ENCODE measurements around the gene PRSS50.

The PRSS50 gene

DNA sequence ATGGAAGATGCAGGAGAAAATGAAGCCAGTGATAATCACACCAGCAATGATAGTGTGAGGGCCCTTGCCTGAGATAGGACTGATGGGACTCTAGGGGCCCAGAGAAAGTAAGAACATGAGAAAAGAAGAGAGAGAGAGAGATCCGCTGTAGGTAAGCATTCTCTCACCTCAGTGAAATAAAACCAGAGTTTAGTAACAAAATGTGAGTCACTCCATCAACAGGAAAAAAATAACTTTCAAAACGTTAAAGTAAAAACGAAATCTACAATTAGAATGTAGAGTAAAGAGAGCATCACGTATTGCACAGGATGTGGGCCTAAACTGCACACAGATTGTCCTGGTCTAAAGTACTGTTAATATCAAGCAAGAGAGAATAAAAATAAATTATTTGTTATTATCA lies 6.8 kb upstream of the PRSS50 start:
- no peak for DNase-seq

DNA sequence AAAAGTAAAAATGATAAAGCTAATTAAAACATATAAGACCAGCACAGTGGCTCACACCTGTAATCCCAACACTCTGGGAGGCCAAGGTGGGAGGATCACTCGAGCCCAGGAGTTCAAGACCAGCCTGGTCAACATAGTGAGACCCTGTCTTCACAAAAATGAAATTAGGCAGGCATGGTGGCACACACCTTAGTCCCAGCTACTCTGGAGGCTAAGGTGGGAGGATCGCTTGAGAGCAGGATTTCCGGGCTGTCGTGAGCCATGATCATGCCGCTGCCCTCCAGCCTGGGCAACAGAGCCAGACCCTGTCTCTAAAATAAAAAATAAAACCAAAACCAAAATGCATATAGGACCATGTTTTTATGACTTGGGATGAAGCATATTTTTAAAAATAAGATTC lies 4.8 kb upstream of the PRSS50 start:
- DNase-seq, result no peak

DNA sequence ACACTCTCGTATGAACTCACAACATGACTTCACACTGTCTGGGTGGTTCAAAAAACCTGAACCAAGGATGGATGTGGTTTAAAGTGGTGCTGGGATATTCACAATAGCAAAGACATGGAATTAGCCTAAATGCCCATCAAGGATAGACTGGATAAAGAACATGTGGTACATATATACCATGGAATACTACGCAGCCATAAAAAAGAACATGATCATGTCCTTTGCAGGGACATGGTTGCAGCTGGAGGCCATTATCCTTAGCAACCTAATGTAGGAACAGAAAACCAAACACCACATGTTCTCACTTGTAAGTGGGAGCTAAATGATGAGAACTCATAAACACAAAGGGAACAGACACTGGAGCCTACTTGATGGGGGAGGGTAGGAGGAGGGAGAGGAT lies 3.3 kb upstream of the PRSS50 start:
- DNase-seq, result no peak

DNA sequence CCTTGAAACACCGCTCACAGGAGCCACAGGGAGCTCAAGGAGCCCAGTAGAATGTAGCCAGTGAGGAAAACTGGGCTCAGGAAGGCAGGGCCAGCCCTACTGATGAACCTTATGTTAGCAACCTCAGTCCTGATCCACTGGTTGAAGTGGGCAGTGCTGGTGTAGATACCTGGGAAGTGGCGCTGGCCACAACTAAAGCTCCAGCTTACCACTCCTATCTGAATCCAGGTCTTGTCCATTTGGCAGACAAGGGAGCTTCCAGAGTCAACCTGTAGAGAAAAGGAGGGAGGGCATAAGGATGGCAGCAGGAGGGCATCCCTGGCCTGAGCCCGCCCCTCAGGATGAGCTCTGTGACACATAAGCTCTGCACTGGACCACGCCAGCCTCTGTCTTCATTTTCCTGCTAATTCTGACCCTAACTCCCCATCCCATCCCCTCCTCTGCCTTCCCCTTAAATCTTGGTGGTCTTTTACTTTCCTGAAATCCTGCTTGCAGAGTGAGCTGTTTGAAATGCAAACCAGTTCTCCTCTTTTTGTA lies 2.1 kb upstream of the PRSS50 start:
- no peak for DNase-seq

DNA sequence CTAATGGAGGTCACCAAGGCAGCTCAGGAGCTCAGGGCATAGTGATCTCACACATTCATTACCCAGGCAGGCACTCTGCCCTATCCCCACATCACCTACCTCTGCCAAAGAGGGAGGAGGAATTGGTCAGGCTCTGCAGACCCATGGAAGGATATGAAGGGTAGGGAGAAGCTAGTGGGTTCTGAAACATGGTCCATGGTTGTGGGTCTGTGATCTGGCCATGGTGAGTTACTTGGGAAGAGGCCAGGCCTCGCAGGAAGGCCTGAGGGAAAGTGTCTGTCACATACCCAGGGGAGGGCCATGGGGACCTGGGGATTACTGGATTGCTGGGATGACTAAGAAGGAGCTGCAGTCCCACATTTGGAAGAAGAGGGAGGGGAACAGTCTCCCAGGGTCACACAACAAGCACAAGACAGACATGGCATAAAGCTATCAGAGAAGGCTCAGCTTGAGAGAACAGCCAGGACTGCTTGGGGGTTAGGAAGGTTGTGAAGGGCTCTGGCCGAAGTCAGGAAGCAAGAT lies 1.4 kb upstream of the PRSS50 start:
- DNase-seq, result no peak

DNA sequence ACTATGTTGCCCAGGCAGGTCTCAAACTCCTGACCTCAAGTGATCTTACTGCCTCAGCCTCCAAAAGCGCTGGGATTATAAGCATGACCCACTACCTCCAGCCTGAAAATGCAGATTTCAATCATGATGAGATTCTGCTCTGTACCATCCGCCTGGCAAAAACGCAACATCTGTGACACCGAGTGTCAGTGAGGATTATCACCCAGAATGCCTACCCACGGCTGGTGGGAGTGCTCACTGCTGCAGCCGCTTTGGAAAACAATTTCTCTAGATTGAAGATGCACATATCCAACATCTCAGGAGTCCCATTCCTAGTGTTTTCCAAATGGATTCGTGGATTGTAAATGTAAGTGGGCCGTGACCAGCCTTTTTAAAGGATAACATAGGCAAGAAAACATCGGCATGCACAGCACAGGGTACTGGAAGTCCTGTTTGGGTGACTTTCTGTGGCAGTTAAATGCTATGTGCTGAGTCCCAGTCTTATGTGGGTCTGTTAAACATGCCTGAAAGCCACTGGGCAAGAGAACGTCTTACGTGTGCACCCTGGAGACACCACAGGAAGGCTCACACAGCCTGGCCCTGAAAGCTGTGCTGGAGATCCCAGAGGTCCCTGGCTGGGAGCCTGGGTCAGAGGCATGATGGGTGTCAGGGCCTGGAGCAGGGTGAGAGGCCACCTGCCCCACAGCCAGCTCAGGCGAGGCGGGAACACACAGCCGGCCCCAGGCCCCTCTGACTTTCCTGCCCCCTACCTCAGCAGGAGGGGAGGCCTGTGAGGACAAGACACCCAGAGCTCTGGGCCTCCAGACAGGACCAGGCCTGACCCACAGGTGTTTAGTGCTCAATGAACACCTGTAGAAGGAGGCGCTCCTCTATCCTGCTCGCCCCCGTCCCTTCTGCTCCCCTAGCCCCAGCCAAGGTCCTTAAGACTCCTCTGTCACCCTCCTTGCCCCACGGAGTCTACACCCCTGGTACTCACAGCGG lies 918 bp downstream of the PRSS50 start:
- DNase-seq, result no peak

DNA sequence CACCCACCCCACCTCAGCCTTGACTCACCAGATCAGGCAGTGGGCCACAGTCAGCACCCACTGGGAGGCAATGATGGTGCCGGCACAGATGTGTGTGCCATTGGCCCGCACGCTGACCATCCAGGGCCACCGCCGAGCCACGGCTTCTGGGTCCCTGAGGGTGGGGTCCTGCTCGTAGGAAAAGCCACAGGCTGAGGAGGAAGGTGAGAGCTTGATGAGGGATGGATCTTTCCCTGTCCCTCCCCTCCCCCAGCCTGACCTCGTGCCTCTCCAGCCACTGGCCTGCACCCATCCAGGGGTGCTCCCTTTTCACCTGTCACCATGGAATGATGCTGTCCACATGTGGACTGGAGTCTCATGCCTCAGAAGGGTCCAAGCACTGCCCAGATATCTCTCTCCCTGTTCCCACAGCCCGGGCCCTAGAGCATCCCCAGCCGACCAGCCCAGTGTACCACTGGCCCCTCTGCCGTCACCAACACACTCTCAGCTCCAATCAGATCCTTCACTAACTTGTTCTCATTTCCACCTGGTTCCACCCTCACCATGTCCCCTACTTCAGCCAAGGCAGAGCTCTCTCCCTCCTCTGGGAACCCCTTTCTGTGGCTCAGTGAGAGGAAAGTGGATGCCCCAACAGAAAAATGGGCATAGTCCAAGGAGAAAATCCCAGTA lies 2.0 kb downstream of the PRSS50 start:
- no peak for DNase-seq

DNA sequence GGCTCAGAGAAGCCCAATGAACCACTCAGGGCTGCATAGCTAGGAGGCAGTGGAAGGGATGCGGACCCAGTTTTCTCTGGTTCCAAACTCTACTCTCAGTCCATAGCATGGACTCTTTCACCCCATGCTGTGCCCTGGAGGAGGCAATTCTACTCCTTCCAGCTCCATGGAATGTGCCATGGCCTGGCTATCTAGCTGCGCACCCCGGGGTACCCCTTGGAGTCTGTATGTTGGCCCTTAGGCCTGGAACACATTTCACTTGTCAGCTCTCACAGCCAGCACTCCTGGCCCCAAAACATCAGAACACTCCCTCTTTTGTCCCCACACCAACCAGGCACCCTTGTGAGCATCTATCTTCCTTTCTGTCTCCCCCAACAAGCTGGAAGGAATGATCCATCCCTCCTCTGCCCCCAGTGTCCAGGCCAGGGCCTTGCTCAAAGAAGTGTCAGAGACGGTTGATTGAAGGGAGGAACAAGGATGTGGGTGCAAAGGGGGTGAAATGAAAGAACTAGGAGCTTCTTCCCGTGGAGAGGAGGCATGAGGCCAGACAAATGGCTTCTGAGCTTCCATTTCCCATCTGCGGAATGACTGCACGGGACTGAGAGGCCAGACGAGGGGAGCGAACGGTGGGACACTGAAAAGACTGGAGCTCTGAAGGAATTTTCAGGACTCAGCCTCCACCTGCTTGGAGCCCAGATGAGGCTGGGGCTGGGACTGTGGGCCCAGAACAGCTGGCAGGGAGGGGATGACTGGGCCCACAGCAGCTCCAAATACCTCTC lies 2.8 kb downstream of the PRSS50 start:
- DNase-seq, result no peak

DNA sequence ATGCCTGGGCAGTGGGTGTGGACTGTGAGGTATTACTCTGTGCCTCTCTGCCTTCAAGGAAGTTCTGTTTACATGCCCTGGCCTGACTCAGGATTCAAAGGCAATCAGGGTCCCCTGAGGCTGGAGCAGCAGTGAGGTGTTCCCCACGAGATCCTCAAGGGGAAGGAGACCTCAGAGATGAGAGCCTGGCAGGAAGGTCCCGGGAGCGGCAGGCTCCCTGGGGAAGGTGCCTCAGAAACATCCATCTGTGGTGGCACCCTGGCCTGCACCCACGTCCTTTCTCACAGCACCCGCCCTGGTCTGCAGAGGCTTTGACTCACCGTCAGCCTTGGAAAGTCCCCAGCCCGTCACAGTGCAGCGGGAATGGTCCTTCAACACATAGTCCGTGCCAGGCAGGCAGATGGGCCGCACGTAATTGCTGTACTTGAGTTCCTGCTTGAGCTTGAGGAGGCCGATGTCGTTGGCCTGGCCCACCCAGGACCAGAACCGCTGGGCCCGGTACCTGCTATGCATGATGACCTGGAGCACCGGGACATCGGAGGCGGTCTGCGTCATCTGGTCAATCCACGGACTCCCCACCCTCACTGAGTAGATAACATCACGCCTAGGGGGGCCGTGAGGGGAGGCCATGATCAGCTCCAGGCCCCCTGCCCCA lies 3.6 kb downstream of the PRSS50 start:
- DNase-seq, result no peak

DNA sequence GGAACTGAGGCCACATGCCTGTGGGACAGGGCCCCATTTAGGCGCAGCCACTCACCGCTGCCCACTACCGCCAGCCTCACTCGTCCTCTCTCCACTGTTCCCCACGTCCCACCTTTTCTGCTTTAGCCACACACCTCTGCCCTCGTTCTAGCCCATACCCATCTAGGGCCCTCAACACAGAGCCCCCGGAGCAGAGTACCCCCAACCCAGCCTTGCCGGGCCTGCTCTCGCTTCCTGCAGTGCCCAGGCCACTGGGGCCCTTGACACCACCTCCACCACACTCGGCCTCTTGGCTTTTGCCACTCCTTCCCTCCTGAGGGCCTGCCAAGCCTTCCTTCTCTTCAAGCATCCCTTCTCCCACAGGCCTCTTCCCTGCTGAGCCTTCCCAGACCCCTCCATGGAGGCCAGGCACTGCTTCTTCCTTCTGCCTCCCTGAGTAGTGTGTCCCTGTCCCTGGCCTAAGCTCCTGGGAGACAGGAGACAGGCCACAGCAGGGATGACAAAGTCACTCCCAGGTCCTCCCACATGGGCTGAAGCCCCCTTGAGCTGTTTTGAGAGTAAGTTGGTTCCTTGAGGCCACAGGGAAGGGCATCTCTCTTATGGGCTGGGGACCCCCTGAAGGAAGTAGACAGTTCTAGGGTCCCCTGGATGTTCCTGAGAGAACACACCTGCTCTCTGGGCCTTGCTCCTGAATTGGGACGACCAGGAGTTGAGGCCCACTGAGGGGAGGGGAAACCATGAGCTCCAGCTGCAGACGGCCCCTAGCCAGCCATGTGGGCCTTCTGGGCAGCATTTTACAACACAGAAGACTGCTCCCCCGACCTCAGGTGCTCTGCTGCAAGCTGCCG lies 4.4 kb downstream of the PRSS50 start:
- no peak for DNase-seq

DNA sequence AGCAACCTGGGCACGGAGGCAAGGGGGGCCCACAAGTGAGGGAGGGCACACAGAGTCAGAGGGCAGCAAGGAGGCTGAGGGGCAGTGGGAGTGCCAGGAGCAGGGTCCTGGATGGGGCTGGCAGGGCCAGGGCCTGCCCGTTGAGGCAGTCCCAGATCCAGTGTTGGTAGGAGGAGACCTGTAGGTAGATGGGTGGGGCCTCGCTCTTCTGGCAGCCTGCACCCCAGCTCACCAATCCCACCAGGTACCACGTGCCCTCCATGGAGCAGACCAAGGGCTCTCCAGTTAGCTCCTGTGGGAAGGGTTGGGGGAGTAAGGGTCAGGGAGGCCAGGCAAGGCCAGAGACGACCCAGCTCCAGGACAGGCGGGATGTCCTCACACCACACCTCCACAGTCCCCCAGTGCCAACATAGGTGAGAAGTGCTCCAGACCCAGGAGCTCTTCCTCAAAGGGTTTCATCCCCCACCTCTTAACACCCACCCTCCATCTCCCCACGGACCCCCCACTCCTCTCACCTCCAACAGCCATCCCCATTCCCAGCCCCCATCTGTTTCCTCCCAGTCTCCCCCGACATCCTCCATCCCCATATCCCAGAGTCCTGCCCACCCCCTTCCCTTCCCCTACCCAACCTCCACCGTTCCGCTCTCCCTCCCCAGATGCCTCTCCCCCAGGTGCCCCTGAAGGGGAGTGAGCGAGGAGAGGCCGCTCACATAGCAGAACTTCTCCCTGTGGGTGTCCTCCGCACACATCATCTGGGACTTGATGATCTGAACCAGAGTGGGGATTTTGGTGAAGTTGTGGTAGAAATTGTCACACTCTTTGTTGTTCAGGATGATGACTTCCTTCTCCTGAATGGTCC lies 5.2 kb downstream of the PRSS50 start:
- no peak for DNase-seq

DNA sequence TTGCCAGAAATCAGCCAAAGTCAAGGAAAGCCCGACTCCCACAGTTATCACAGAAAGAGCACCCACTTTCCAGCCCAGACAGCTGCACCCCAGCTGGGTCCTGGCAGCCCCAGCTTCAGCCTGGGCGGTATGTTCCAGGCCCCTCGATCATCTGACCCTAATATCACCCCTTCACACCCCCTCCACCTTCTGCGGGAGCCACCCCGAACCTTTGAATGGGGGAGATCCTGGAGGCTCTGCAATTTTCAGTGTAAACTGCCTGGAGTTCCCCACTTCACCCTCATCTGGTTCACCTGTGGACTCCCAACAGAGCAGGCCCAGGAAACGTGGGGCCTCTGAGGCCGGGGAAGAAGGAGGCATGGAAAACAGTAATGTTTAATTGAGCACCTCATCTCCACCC lies 5.9 kb downstream of the PRSS50 start:
- no peak for DNase-seq

DNA sequence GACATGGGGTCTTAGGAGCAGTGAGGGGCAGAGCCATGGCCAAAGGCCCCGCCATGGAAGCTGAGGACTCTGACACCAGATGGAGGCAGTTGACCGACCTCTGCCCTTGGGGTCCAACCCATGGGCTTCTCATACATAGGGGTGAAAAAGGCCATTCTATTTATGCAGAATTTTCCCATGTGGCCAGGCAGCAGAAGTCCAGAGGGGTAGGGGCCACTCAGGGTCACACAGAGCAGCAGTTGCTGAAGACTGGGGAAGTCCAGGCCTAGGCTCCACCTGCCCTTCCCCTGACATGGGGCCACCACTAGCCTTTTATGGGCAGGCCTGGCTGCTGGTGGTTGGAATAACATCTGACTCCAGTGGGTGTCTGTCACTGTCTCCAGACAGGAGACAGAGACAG lies 6.4 kb downstream of the PRSS50 start:
- DNase-seq, result no peak

DNA sequence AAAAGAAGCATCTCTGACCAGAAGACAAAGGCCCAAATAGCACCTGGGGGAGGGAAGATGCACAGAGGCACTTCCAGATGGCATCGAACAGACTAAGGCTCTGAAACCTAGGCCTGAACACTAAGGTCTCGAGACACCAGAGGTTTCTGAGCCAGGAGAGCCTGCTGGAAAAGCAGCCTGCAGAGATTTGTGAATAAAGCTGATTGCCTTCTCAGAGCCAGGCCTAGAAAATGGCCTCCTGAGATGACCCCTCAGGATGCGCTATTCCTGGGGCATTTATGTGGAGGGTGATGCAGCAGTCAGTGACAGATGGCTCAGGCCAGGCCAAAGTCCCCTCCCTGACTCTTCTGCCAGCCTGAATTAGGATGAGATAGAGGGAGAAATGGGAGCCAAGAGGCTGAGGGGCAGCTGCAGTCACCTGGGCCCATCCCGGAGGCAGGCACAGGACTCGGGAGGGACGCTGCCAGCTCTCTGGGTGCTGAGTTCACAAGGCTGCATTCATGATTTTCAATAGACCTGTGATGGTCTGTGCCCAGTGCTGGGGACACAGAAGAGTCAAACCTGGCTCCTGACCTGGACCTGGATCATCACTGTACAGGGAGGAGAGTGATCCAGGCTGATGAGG lies 6.9 kb downstream of the PRSS50 start:
- DNase-seq, result no peak

DNA sequence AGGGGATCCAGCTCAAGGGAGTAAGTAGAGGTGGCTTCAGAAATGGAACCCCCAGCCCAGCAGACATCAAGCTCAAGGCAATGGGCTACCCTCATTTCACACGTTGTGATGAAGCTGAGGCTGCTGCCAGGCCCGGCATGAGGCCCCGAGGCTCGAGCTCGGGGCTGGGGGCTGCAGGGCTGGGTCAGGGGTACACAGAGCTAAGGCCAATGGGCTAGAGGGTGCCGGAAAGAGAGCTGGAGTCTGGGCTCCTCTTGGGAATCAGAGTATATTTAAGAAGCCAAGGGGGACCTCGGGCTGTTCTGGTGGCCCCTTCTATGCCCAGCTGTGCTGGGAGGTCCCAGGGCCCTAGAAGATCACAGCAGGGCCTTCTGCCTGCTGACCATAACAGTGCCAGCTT lies 7.4 kb downstream of the PRSS50 start:
- no peak for DNase-seq

DNA sequence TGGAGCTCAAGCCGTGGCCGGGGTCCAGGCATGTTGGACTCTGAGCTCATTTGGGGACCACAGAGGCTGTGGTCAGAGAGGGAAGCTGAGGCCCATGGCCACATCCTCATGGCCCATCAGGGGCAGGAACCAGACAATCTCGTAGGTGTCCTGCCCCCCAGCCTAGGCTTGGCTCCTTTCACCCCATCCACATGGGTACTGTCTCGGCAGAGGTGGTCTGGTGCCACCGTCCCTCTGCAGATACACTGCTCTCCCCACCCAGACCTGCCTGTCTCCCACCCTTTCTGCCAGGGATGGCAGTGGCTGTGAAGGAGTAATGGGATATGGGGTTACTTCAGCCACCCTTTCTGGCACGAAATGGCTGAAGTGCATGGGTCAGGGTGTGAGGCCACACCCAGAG lies 7.9 kb downstream of the PRSS50 start:
- DNase-seq, result no peak

DNA sequence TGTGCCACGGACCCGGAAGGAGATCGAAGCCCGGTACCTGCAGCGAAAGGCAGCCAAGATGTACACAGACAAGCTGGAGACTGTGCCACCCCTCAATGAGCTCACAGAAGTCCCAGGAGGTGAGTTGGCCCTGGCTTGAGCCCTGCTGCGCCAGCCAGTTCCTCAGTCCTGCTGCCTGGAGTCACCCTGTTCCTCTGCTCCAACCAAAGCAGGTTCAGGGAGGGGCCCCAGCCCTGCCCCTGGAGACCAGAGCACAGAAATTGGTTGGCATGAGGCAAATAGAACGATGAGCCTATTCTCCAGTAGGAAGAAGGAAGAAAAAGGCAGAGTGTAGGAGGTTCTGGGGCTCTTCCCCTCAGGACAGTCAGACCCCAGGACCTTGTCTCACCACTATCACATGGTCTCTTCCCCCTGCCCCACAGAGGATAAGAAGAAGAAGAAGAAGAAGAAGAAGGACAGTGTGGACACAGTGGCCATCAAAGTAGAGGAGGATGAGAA lies 8.5 kb downstream of the PRSS50 start:
- DNase-seq, result no peak

DNA sequence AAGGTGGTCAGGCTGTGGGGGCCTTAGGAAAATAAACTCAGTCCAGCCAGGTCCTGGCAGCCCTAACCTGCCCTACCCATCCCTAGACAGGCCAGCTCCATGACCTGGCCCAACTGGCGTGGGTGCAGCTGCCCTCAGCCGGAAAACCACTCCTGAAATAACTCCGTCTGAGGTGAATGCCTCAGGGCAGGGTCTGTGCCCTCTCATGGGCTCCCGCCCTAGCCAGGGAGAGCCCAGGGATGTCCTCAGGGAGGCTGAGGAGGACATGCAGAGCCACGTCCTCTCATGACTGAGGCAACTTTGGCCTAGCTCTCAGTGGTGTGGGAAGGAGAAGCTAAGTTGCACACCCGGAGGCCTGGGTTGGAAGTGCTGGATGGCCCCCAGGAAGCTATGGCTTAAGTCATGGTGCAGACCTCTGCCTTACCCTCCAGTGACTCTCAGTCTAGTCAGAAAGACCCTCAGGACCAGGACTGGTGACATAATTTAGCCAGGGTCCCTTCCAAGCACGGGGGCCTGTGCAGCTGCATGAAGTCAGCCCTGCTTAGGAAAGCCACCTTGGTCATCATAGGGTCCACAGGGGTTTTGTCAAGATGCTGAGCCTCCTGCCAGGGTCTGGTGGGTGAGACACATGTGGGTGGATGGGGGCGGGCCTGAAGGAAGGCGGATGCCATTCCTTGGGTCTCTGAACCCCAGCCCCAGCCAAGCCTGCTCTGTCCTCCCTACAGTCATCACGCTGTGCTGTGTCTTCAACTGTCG lies 9.1 kb downstream of the PRSS50 start:
- no peak for DNase-seq

DNA sequence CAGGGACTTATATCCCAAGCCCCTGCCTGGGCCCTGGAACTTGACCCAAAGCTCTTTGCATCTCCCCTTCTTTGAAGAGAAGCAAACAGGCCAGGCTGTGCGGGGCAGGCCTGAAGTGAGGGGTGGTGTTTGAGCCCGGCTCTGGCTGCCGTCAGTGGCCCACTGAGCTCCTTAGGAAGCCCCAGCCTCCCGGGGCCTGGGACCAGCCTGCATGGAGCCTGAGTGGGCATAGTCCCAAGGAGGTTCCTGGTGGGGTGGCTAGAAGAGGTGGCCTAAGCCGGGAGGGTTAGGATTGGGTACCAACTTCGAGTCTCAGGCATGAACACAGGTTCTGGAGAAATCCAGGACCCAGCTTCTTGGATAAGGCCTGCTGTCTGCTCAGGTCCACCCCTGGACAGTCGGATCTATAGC lies 10.1 kb downstream of the PRSS50 start:
- DNase-seq, result no peak
